ENCODE measurements around the gene UGCG.

- TF ChIP-seq BACH2 (CRISPR knock-in tag; IDR thresholded peaks at IDR 0.05; ENCODE audit: borderline replicate concordance), result no peak
- TF ChIP-seq ZFP3 (CRISPR knock-in tag; IDR thresholded peaks at IDR 0.05), result no peak
These were observed 61.4 kb downstream of the UGCG start for GRCh38 chr9:111957856-111958631.
